HEK293 (cell line): ENCODE measurements around the gene GTPBP3.

Experiments
- CTCF ChIA-PET: fragments of 350-600 bp; formaldehyde crosslinking; extraction: SDS; loops from one replicate; lab custom pipeline; 2021; ENCODE audit warnings: antibody characterized with exemption; lab: Yijun Ruan, JAX
- POLR2A ChIA-PET: fragments of 300-600 bp; formaldehyde crosslinking; extraction: SDS; loops from one replicate; lab custom pipeline; 2020; ENCODE audit warnings: antibody characterized with exemption, inconsistent platforms; lab: Yijun Ruan, JAX
- H3K27ac ChIP-seq: fragments of 200-500 bp; sonication (Bioruptor generic); 2 replicates; pipeline ENCODE4 v1.5.1; 2014; ENCODE audit warnings: low read depth, low read length, control low read depth, inconsistent platforms; ENCODE audit errors: extremely low read depth
- H3K36me3 ChIP-seq, 2 experiments: fragments of 200-500 bp in 1 of 2; sonication (Bioruptor generic) in 1 of 2; 1 replicate in 1 of 2; 2 replicates in 1 of 2; pipeline ENCODE4 v1.5.1; 2014 to 2017; ENCODE audit warnings: inconsistent platforms in 2 of 2, low read length in 2 of 2; ENCODE audit not compliant: control insufficient read depth in 2 of 2, insufficient read depth in 1 of 2
- H3K4me1 ChIP-seq: fragments of 200-500 bp; sonication (Bioruptor generic); 2 replicates; pipeline ENCODE4 v1.5.1; 2014; ENCODE audit warnings: mild to moderate bottlenecking, low read length, inconsistent platforms; ENCODE audit not compliant: control insufficient read depth, insufficient read depth
- H3K4me3 ChIP-seq: 2 replicates; pipeline ENCODE4 v1.5.1; 2011; ENCODE audit warnings: low read depth, mild to moderate bottlenecking, control low read depth, low read length, moderate library complexity
- H3K9me3 ChIP-seq: fragments of 200-500 bp; sonication (Bioruptor generic); 2 replicates; pipeline ENCODE4 v1.5.1; 2014; ENCODE audit warnings: low read depth, low read length, inconsistent platforms; ENCODE audit not compliant: control insufficient read depth, insufficient read depth
- KLF16 ChIP-seq: fragments of 450-650 bp; formaldehyde crosslinking; IDR thresholded peaks from 2 replicates; pipeline ENCODE4 v1.5.1; 2017; ENCODE audit warnings: missing biosample characterization, missing genetic modification characterization
- SCRT2 ChIP-seq: fragments of 450-650 bp; formaldehyde crosslinking; IDR thresholded peaks from 2 replicates; pipeline ENCODE4 v1.5.1; 2016; ENCODE audit warnings: missing biosample characterization, missing genetic modification characterization
- ZBTB20 ChIP-seq: fragments of 450-650 bp; formaldehyde crosslinking; IDR thresholded peaks from 2 replicates; pipeline ENCODE4 v1.5.1; 2016; ENCODE audit warnings: missing biosample characterization, missing genetic modification characterization
- ZBTB7A ChIP-seq: fragments of 450-650 bp; formaldehyde crosslinking; IDR thresholded peaks from 2 replicates; pipeline ENCODE4 v1.5.1; 2016; ENCODE audit warnings: low read depth, missing biosample characterization, missing genetic modification characterization
- ZNF302 ChIP-seq: fragments of 450-650 bp; formaldehyde crosslinking; IDR thresholded peaks from 2 replicates; pipeline ENCODE4 v1.5.1; 2016; ENCODE audit warnings: missing biosample characterization, missing genetic modification characterization, low read depth
- ZNF560 ChIP-seq: fragments of 450-650 bp; formaldehyde crosslinking; IDR thresholded peaks from 2 replicates; pipeline ENCODE4 v1.5.1; 2017; ENCODE audit warnings: missing biosample characterization, missing genetic modification characterization, borderline replicate concordance
- ZNF596 ChIP-seq: fragments of 450-650 bp; IDR thresholded peaks from 2 replicates; pipeline ENCODE4 v1.5.0; 2018; ENCODE audit warnings: missing biosample characterization, mild to moderate bottlenecking, missing genetic modification characterization, moderate library complexity
- ZNF626 ChIP-seq: fragments of 450-650 bp; sonication (Bioruptor Pico); formaldehyde crosslinking; IDR thresholded peaks from 2 replicates; pipeline ENCODE4 v1.5.1; 2018; ENCODE audit warnings: missing biosample characterization, missing genetic modification characterization, inconsistent platforms
- ZNF658 ChIP-seq: fragments of 450-650 bp; formaldehyde crosslinking; IDR thresholded peaks from 2 replicates; pipeline ENCODE4; 2016; ENCODE audit warnings: missing biosample characterization, missing genetic modification characterization
- ZNF660 ChIP-seq: fragments of 450-650 bp; IDR thresholded peaks from 2 replicates; pipeline ENCODE4 v1.5.1; 2018; ENCODE audit warnings: missing biosample characterization, mild to moderate bottlenecking, missing genetic modification characterization
- ZNF670 ChIP-seq: fragments of 450-650 bp; formaldehyde crosslinking; IDR thresholded peaks from 2 replicates; pipeline ENCODE4 v1.5.1; 2016; ENCODE audit warnings: missing biosample characterization, missing genetic modification characterization, low read depth
- ZNF76 ChIP-seq: fragments of 450-650 bp; formaldehyde crosslinking; IDR thresholded peaks from 2 replicates; pipeline ENCODE4; 2016; ENCODE audit warnings: low read depth, missing biosample characterization, missing genetic modification characterization, borderline replicate concordance
- ZNF843 ChIP-seq: fragments of 450-650 bp; formaldehyde crosslinking; IDR thresholded peaks from 2 replicates; pipeline ENCODE4 v1.5.1; 2016; ENCODE audit warnings: missing biosample characterization, missing genetic modification characterization
- ZSCAN23 ChIP-seq: fragments of 450-650 bp; formaldehyde crosslinking; IDR thresholded peaks from 2 replicates; pipeline ENCODE4 v1.5.1; 2016; ENCODE audit warnings: missing biosample characterization, missing genetic modification characterization
- TF ChIP-seq, protein P1 (sequence below): fragments of 450-650 bp; formaldehyde crosslinking; IDR thresholded peaks from 2 replicates; pipeline ENCODE4 v1.5.1; 2016; ENCODE audit warnings: missing biosample characterization, missing genetic modification characterization

The GTPBP3 gene

GRCh38 chr19:17323300-17323963 lies 13.9 kb upstream of the GTPBP3 start:
- Histone ChIP-seq H3K4me1 (no peaks in the 10 kb centered on the region), H3K36me3 (peaks cover 0 to 41% of the 10 kb centered on the region in 2 experiments; a peak in 2 of 3 replicates), H3K27ac (no peak overlapping the region), H3K4me3 (no peak overlapping the region), H3K9me3 (no peaks in the 10 kb centered on the region)
- CTCF ChIA-PET = no interaction called here
- TF ChIP-seq, protein P1, sequence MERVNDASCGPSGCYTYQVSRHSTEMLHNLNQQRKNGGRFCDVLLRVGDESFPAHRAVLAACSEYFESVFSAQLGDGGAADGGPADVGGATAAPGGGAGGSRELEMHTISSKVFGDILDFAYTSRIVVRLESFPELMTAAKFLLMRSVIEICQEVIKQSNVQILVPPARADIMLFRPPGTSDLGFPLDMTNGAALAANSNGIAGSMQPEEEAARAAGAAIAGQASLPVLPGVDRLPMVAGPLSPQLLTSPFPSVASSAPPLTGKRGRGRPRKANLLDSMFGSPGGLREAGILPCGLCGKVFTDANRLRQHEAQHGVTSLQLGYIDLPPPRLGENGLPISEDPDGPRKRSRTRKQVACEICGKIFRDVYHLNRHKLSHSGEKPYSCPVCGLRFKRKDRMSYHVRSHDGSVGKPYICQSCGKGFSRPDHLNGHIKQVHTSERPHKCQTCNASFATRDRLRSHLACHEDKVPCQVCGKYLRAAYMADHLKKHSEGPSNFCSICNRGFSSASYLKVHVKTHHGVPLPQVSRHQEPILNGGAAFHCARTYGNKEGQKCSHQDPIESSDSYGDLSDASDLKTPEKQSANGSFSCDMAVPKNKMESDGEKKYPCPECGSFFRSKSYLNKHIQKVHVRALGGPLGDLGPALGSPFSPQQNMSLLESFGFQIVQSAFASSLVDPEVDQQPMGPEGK (tag by site-specific recombination) = 0 out of 2 replicates have a peak, but pooled peaks have one; percentile 17
- no peak for TF ChIP-seq KLF16
- TF ChIP-seq ZNF596 = no peak
- POLR2A ChIA-PET = interaction anchor here (1.6 to 2.2 kb wide), 2 partner anchors 10 to 14 kb away, joined by 4 to 12 read pairs; partner anchors contain the start of gene DDA1

- H3K9me3 ChIP-seq = no peaks in the 10 kb centered on the region
- TF ChIP-seq ZNF843 (tag by site-specific recombination) (no peak), SCRT2 (tag by site-specific recombination) (peak; percentile 71; the same call in 1 of the 2 replicates), ZSCAN23 (tag by site-specific recombination) (no peak)
- TF ChIP-seq, all 188 proteins: peak for 1
- H3K4me3 ChIP-seq = no peak overlapping the region
- H3K27ac ChIP-seq = no peak overlapping the region
- peaks cover 0 to 38% of the 10 kb centered on the region in 2 experiments; a peak in 2 of 3 replicates for H3K36me3 ChIP-seq
- no peaks in the 10 kb centered on the region for H3K4me1 ChIP-seq
- ChIA-PET CTCF (no interaction called here), POLR2A (interaction anchor here (1.6 to 2.2 kb wide), 2 partner anchors 10 to 14 kb away, joined by 4 to 12 read pairs; partner anchors contain the start of gene DDA1)
Measured at GRCh38 chr19:17323964-17324332, 13.4 kb upstream of the GTPBP3 start.

GRCh38 chr19:17324357-17325114 lies 12.8 kb upstream of the GTPBP3 start:
- TF ChIP-seq ZNF626 (no peak), ZBTB20 (tag by site-specific recombination) (no peak), ZNF660 (no peak), ZBTB7A (tag by site-specific recombination) (no peak), ZNF560 (no peak), ZNF670 (tag by site-specific recombination) (no peak), ZNF658 (tag by site-specific recombination) (no peak)
- no peak overlapping the region for H3K4me3 ChIP-seq
- ChIA-PET POLR2A (interaction anchor here (1.6 to 2.2 kb wide), 2 partner anchors 9 to 15 kb away, joined by 4 to 12 read pairs; partner anchors contain the start of gene DDA1), CTCF (no interaction called here)
- H3K9me3 ChIP-seq = no peaks in the 10 kb centered on the region
- peaks cover 0 to 32% of the 10 kb centered on the region in 2 experiments; a peak in 2 of 3 replicates for H3K36me3 ChIP-seq
- H3K27ac ChIP-seq = no peak overlapping the region
- H3K4me1 ChIP-seq = no peaks in the 10 kb centered on the region

- H3K4me1 ChIP-seq = no peaks in the 10 kb centered on the region
- ChIA-PET CTCF (interaction anchor here (0.7 kb wide), 1 partner anchor 20 kb away, joined by 3 read pairs; no protein-coding TSS in a partner anchor), POLR2A (interaction anchor here (2.2 kb wide), 1 partner anchor 16 kb away, joined by 12 read pairs; the partner anchor contains the start of gene DDA1)
- H3K27ac ChIP-seq = no peak overlapping the region
- H3K4me3 ChIP-seq = no peak overlapping the region
- H3K9me3 ChIP-seq = no peaks in the 10 kb centered on the region
- H3K36me3 ChIP-seq = peaks cover 0 to 31% of the 10 kb centered on the region in 2 experiments; a peak in 2 of 3 replicates
- TF ChIP-seq ZNF302 = no peak
- no peak for TF ChIP-seq ZNF76
Measured at GRCh38 chr19:17325133-17325532, 12.2 kb upstream of the GTPBP3 start.
